ENCODE results near the gene FAM90A1.
"Not testable (repeated sequence)": the region's sequence is repeated elsewhere in the genome, so short reads cannot be mapped to it uniquely, and the experiment has no call there.

DNA sequence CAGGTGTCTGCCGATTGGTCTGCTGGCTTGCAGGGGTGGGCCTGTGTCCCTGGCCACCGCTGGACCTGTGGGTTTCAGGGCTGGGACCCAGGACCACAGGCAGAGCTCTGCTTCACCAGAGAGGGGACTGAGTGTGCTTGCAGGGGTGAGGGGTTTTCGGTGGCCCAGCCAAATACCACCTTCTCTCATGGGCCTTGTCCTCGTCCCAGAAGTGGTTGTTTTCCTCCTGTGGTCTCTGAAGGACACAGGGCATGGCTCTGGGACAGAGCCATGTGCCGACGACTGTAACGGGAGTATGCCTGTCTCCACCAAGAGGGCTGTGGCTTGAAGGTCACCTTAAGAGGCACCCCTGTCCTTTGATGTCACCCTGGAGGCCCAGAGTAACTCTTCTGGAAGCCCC is 7.3 kb upstream of the FAM90A1 start:
- TF ChIP-seq, protein P1, sequence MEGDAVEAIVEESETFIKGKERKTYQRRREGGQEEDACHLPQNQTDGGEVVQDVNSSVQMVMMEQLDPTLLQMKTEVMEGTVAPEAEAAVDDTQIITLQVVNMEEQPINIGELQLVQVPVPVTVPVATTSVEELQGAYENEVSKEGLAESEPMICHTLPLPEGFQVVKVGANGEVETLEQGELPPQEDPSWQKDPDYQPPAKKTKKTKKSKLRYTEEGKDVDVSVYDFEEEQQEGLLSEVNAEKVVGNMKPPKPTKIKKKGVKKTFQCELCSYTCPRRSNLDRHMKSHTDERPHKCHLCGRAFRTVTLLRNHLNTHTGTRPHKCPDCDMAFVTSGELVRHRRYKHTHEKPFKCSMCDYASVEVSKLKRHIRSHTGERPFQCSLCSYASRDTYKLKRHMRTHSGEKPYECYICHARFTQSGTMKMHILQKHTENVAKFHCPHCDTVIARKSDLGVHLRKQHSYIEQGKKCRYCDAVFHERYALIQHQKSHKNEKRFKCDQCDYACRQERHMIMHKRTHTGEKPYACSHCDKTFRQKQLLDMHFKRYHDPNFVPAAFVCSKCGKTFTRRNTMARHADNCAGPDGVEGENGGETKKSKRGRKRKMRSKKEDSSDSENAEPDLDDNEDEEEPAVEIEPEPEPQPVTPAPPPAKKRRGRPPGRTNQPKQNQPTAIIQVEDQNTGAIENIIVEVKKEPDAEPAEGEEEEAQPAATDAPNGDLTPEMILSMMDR (IDR thresholded peaks at IDR 0.05) = not testable (repeated sequence)
- TF ChIP-seq POLR2A, POLR2AphosphoS5 (IDR thresholded peaks at IDR 0.05): not testable (repeated sequence)

Data from gastroesophageal sphincter (tissue), 3 donors.